H9 (cell line): ENCODE results near the gene GARNL3. TPM values are rescaled to one million over a fixed set of nuclear protein-coding genes. Genes with fewer than 3 reads are reported as not detected.
A peak's percentile ranks its signal among the peaks of the same experiment; 100 is the strongest.

ENCODE experiments used
- DNase-seq: peaks from one replicate; pipeline ENCODE4 v3.0.0-alpha.2; 2017
- H2AFZ ChIP-seq: one replicate; pipeline ENCODE4 v1.6.1; 2013; ENCODE audit warnings: mild to moderate bottlenecking, low read length, control low read depth, moderate library complexity
- H2AK5ac ChIP-seq: 2 replicates; pipeline ENCODE4 v1.6.1; 2013; ENCODE audit warnings: low read length, control low read depth, mixed read lengths; ENCODE audit not compliant: insufficient read length
- H2BK120ac ChIP-seq: one replicate; pipeline ENCODE4 v1.6.1; 2013; ENCODE audit warnings: low read depth, mild to moderate bottlenecking, low read length, control low read depth, inconsistent platforms; ENCODE audit not compliant: poor library complexity, severe bottlenecking
- H2BK12ac ChIP-seq: 2 replicates; pipeline ENCODE4 v1.6.1; 2013; ENCODE audit warnings: low read length, control low read depth, mixed read lengths, low read depth; ENCODE audit not compliant: insufficient read length
- H2BK15ac ChIP-seq: 2 replicates; pipeline ENCODE4 v1.6.1; 2013; ENCODE audit warnings: low read depth, low read length, control low read depth
- H2BK20ac ChIP-seq: one replicate; pipeline ENCODE4 v1.6.1; 2013; ENCODE audit warnings: low read depth, mild to moderate bottlenecking, low read length, control low read depth, inconsistent platforms; ENCODE audit not compliant: poor library complexity, severe bottlenecking
- H2BK5ac ChIP-seq: 2 replicates; pipeline ENCODE4 v1.6.1; 2013; ENCODE audit warnings: low read length, control low read depth, mixed read lengths; ENCODE audit not compliant: insufficient read length
- H3K14ac ChIP-seq: 2 replicates; pipeline ENCODE4 v1.6.1; 2013; ENCODE audit warnings: low read length, control low read depth; ENCODE audit not compliant: insufficient read depth
- H3K18ac ChIP-seq: 2 replicates; pipeline ENCODE4 v1.6.1; 2013; ENCODE audit warnings: low read depth, mild to moderate bottlenecking, mixed read lengths, low read length, control low read depth; ENCODE audit not compliant: insufficient read length
- H3K23ac ChIP-seq: 2 replicates; pipeline ENCODE4 v1.6.1; 2013; ENCODE audit warnings: low read length, control low read depth, mixed read lengths, low read depth; ENCODE audit not compliant: insufficient read length
- H3K23me2 ChIP-seq: 2 replicates; pipeline ENCODE4 v1.6.1; 2013; ENCODE audit warnings: low read depth, mild to moderate bottlenecking, mixed read lengths, low read length, control low read depth; ENCODE audit not compliant: insufficient read length, poor library complexity, severe bottlenecking
- H3K27ac ChIP-seq: 2 replicates; pipeline ENCODE4 v1.5.1; 2013; ENCODE audit warnings: low read length, control low read depth, mixed read lengths, low read depth; ENCODE audit not compliant: insufficient read length
- H3K27me3 ChIP-seq: 2 replicates; pipeline ENCODE4 v1.6.1; 2013; ENCODE audit warnings: low read length, control low read depth, inconsistent platforms; ENCODE audit not compliant: insufficient read depth
- H3K4ac ChIP-seq: 2 replicates; pipeline ENCODE4 v1.6.1; 2013; ENCODE audit warnings: low read depth, mild to moderate bottlenecking, control low read depth, inconsistent platforms, low read length, moderate library complexity
- H3K4me1 ChIP-seq: 2 replicates; pipeline ENCODE4 v1.6.1; 2013; ENCODE audit warnings: low read length, control low read depth, inconsistent platforms; ENCODE audit not compliant: insufficient read depth
- H3K4me2 ChIP-seq: 2 replicates; pipeline ENCODE4 v1.6.1; 2013; ENCODE audit warnings: low read length, control low read depth, mixed read lengths; ENCODE audit not compliant: insufficient read length, insufficient read depth
- H3K56ac ChIP-seq: 2 replicates; pipeline ENCODE4 v1.6.1; 2013; ENCODE audit warnings: low read depth, mild to moderate bottlenecking, mixed read lengths, low read length, control low read depth; ENCODE audit not compliant: insufficient read length
- H3K79me1 ChIP-seq: 2 replicates; pipeline ENCODE4 v1.6.1; 2013; ENCODE audit warnings: low read depth, mild to moderate bottlenecking, moderate library complexity, low read length, control low read depth, inconsistent platforms; ENCODE audit not compliant: insufficient read depth, poor library complexity, severe bottlenecking
- H3K79me2 ChIP-seq: 2 replicates; pipeline ENCODE4 v1.6.1; 2013; ENCODE audit warnings: low read length, control low read depth, inconsistent platforms; ENCODE audit not compliant: insufficient read depth
- H3K9ac ChIP-seq: 2 replicates; pipeline ENCODE4 v1.6.1; 2013; ENCODE audit warnings: low read length, control low read depth, mixed read lengths; ENCODE audit not compliant: insufficient read length; ENCODE audit errors: extremely low read depth
- H3K9me3 ChIP-seq: one replicate; pipeline ENCODE4 v1.6.1; 2013; ENCODE audit warnings: low read depth, low read length, inconsistent platforms; ENCODE audit not compliant: control insufficient read depth
- H3T11ph ChIP-seq: one replicate; pipeline ENCODE4 v1.6.1; 2013; ENCODE audit warnings: mild to moderate bottlenecking, low read length, control low read depth, inconsistent platforms
- H4K20me1 ChIP-seq: one replicate; pipeline ENCODE4 v1.6.1; 2013; ENCODE audit not compliant: control insufficient read depth, insufficient read length, insufficient read depth
- H4K5ac ChIP-seq: 2 replicates; pipeline ENCODE4 v1.6.1; 2013; ENCODE audit warnings: low read depth, mild to moderate bottlenecking, mixed read lengths, low read length, control low read depth; ENCODE audit not compliant: insufficient read length
- H4K8ac ChIP-seq: replicated peaks from 2 replicates; pipeline ENCODE4 v1.6.1; 2013; ENCODE audit warnings: low read length, control low read depth, mixed read lengths, low read depth; ENCODE audit not compliant: insufficient read length
- H4K91ac ChIP-seq: 2 replicates; pipeline ENCODE4 v1.6.1; 2013; ENCODE audit warnings: low read depth, mild to moderate bottlenecking, moderate library complexity, mixed read lengths, low read length, control low read depth; ENCODE audit not compliant: insufficient read length
- H3K27ac Mint-ChIP-seq, 3 experiments: 2 replicates in 2 of 3; 3 replicates in 1 of 3; pipeline ENCODE4 v1.8.0; 2020 to 2021; ENCODE audit warnings: mixed read lengths in 3 of 3, mild to moderate bottlenecking in 1 of 3, moderate library complexity in 1 of 3
- H3K27me3 Mint-ChIP-seq: 2 replicates; pipeline ENCODE4 v1.8.0; 2021; ENCODE audit warnings: low read depth, mild to moderate bottlenecking, moderate library complexity, mixed read lengths
- H3K36me3 Mint-ChIP-seq, 3 experiments: 2 replicates in 2 of 3; 3 replicates in 1 of 3; pipeline ENCODE4 v1.8.0; 2020 to 2021; ENCODE audit warnings: low read depth in 3 of 3, mixed read lengths in 3 of 3; ENCODE audit not compliant: insufficient read depth in 1 of 3
- H3K4me1 Mint-ChIP-seq, 2 experiments: 2 replicates each; pipeline ENCODE4 v1.8.0; 2020; ENCODE audit warnings: mixed read lengths in 2 of 2
- H3K4me3 Mint-ChIP-seq, 2 experiments: 2 replicates in 1 of 2; 3 replicates in 1 of 2; pipeline ENCODE4 v1.8.0; 2020 to 2021; ENCODE audit warnings: mild to moderate bottlenecking in 2 of 2, mixed read lengths in 2 of 2, moderate library complexity in 1 of 2
- H3K9me3 Mint-ChIP-seq, 2 experiments: 2 replicates in 1 of 2; 3 replicates in 1 of 2; pipeline ENCODE4 v1.8.0; 2020; ENCODE audit warnings: mild to moderate bottlenecking in 2 of 2, mixed read lengths in 2 of 2, moderate library complexity in 1 of 2
- CTCF ChIP-seq: fragments of 200-600 bp; sonication (generic); conservative IDR thresholded peaks from 3 replicates; pipeline ENCODE4 v1.8.0; 2021; ENCODE audit warnings: antibody characterized with exemption, mild to moderate bottlenecking
- WGBS: extraction: QIAGEN DNeasy Blood & Tissue Kit; methylation state at CpG from one replicate; pipeline ENCODE4 v1.1.7; 2013; ENCODE audit warnings: missing lambda C conversion rate, low lambda C conversion rate, mixed read lengths; ENCODE audit not compliant: insufficient read length; ENCODE audit errors: extremely low coverage; 5-methylcytosine and 5-hydroxymethylcytosine counted together
- total RNA-seq: library from RNA; stranded (reverse); gene quantifications from 2 replicates; pipeline ENCODE4 v1.2.1, GENCODE V29; 2021

The GARNL3 gene
- total RNA-seq, 1 experiment from 2014 or later: 8.7 TPM

DNA sequence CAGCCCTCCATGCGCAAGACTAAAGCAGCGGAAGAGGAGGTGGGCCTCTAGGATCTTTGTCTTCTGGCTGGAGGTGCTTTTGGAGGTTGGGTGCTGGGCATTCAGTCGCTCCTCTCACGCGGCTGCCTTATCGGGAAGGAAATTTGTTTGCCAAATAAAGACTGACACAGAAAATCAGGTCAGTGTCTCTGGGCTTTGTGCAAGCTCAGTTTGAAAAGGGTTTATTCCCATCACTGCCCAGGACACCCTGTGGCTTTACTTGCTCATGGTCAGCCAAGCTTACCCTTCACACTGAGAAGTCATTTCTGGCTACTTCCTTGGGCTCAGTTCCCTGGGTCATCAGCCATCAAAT lies 142.9 kb downstream of the GARNL3 start:
- no peak overlapping the region for H3K4me3 Mint-ChIP-seq

More for the DNA sequence above, 142.9 kb downstream of the GARNL3 start:
- H3K36me3 Mint-ChIP-seq: peaks cover 10 to 11% (median 11%) of the 10 kb centered on the region in 3 experiments; a peak in 5 of 7 replicates
- H3K9me3 ChIP-seq: no peaks in the 10 kb centered on the region
- no peak overlapping the region for H3T11ph ChIP-seq
- no peak overlapping the region for H3K4me2 ChIP-seq
- H3K4me1 Mint-ChIP-seq: peaks cover 2 to 4% of the 10 kb centered on the region in 2 experiments; a peak in 3 of 4 replicates
- no peaks in the 10 kb centered on the region for H3K79me1 ChIP-seq
- peak overlapping the region in 1 of 3 experiments; percentile 80; a peak in 2 of 7 replicates for H3K27ac Mint-ChIP-seq
- H3K27ac ChIP-seq: no peak overlapping the region
- H4K20me1 ChIP-seq: no peaks in the 10 kb centered on the region
- no peaks in the 10 kb centered on the region for H3K23me2 ChIP-seq
- H2BK20ac ChIP-seq: no peak overlapping the region
- H2BK120ac ChIP-seq: no peak overlapping the region
- H3K4me1 ChIP-seq: no peaks in the 10 kb centered on the region
- WGBS: no CpG with 5 or more reads among the region's 6 CpGs
- no peak for TF ChIP-seq CTCF
- no peaks in the 10 kb centered on the region for H3K27me3 ChIP-seq
- H3K79me2 ChIP-seq: no peaks in the 10 kb centered on the region
- no peak overlapping the region for H4K5ac ChIP-seq
- no peaks in the 10 kb centered on the region for H3K9me3 Mint-ChIP-seq
- no peak overlapping the region for H2AFZ ChIP-seq
- H3K18ac ChIP-seq: no peak overlapping the region
- no peak overlapping the region for H3K14ac ChIP-seq
- H3K9ac ChIP-seq: no peak overlapping the region
- no peak overlapping the region for H4K8ac ChIP-seq
- no peak overlapping the region for H2BK5ac ChIP-seq
- no peak overlapping the region for H2AK5ac ChIP-seq
- H3K56ac ChIP-seq: no peak overlapping the region
- no peak overlapping the region for H2BK15ac ChIP-seq
- no peak for DNase-seq
- no peaks in the 10 kb centered on the region; the same call in 1 of the 2 replicates for H3K27me3 Mint-ChIP-seq
- H2BK12ac ChIP-seq: no peak overlapping the region
- H3K23ac ChIP-seq: no peak overlapping the region
- H4K91ac ChIP-seq: no peak overlapping the region
- H3K4ac ChIP-seq: no peak overlapping the region
